H9 (cell line): ENCODE measurements around the gene FBLN2. TPM values are rescaled to one million over a fixed set of nuclear protein-coding genes. Genes with fewer than 3 reads are reported as not detected.

ENCODE experiments used
- DNase-seq: peaks from one replicate; pipeline ENCODE4 v3.0.0-alpha.2; 2017
- H2AFZ ChIP-seq: one replicate; pipeline ENCODE4 v1.6.1; 2013; ENCODE audit warnings: mild to moderate bottlenecking, low read length, control low read depth, moderate library complexity
- H2AK5ac ChIP-seq: 2 replicates; pipeline ENCODE4 v1.6.1; 2013; ENCODE audit warnings: low read length, control low read depth, mixed read lengths; ENCODE audit not compliant: insufficient read length
- H2BK120ac ChIP-seq: one replicate; pipeline ENCODE4 v1.6.1; 2013; ENCODE audit warnings: low read depth, mild to moderate bottlenecking, low read length, control low read depth, inconsistent platforms; ENCODE audit not compliant: poor library complexity, severe bottlenecking
- H2BK12ac ChIP-seq: 2 replicates; pipeline ENCODE4 v1.6.1; 2013; ENCODE audit warnings: low read length, control low read depth, mixed read lengths, low read depth; ENCODE audit not compliant: insufficient read length
- H2BK15ac ChIP-seq: 2 replicates; pipeline ENCODE4 v1.6.1; 2013; ENCODE audit warnings: low read depth, low read length, control low read depth
- H2BK20ac ChIP-seq: one replicate; pipeline ENCODE4 v1.6.1; 2013; ENCODE audit warnings: low read depth, mild to moderate bottlenecking, low read length, control low read depth, inconsistent platforms; ENCODE audit not compliant: poor library complexity, severe bottlenecking
- H2BK5ac ChIP-seq: 2 replicates; pipeline ENCODE4 v1.6.1; 2013; ENCODE audit warnings: low read length, control low read depth, mixed read lengths; ENCODE audit not compliant: insufficient read length
- H3K14ac ChIP-seq: 2 replicates; pipeline ENCODE4 v1.6.1; 2013; ENCODE audit warnings: low read length, control low read depth; ENCODE audit not compliant: insufficient read depth
- H3K18ac ChIP-seq: 2 replicates; pipeline ENCODE4 v1.6.1; 2013; ENCODE audit warnings: low read depth, mild to moderate bottlenecking, mixed read lengths, low read length, control low read depth; ENCODE audit not compliant: insufficient read length
- H3K23ac ChIP-seq: 2 replicates; pipeline ENCODE4 v1.6.1; 2013; ENCODE audit warnings: low read length, control low read depth, mixed read lengths, low read depth; ENCODE audit not compliant: insufficient read length
- H3K23me2 ChIP-seq: 2 replicates; pipeline ENCODE4 v1.6.1; 2013; ENCODE audit warnings: low read depth, mild to moderate bottlenecking, mixed read lengths, low read length, control low read depth; ENCODE audit not compliant: insufficient read length, poor library complexity, severe bottlenecking
- H3K27ac ChIP-seq: 2 replicates; pipeline ENCODE4 v1.5.1; 2013; ENCODE audit warnings: low read length, control low read depth, mixed read lengths, low read depth; ENCODE audit not compliant: insufficient read length
- H3K27me3 ChIP-seq: 2 replicates; pipeline ENCODE4 v1.6.1; 2013; ENCODE audit warnings: low read length, control low read depth, inconsistent platforms; ENCODE audit not compliant: insufficient read depth
- H3K4ac ChIP-seq: 2 replicates; pipeline ENCODE4 v1.6.1; 2013; ENCODE audit warnings: low read depth, mild to moderate bottlenecking, control low read depth, inconsistent platforms, low read length, moderate library complexity
- H3K4me1 ChIP-seq: 2 replicates; pipeline ENCODE4 v1.6.1; 2013; ENCODE audit warnings: low read length, control low read depth, inconsistent platforms; ENCODE audit not compliant: insufficient read depth
- H3K4me2 ChIP-seq: 2 replicates; pipeline ENCODE4 v1.6.1; 2013; ENCODE audit warnings: low read length, control low read depth, mixed read lengths; ENCODE audit not compliant: insufficient read length, insufficient read depth
- H3K56ac ChIP-seq: 2 replicates; pipeline ENCODE4 v1.6.1; 2013; ENCODE audit warnings: low read depth, mild to moderate bottlenecking, mixed read lengths, low read length, control low read depth; ENCODE audit not compliant: insufficient read length
- H3K79me1 ChIP-seq: 2 replicates; pipeline ENCODE4 v1.6.1; 2013; ENCODE audit warnings: low read depth, mild to moderate bottlenecking, moderate library complexity, low read length, control low read depth, inconsistent platforms; ENCODE audit not compliant: insufficient read depth, poor library complexity, severe bottlenecking
- H3K79me2 ChIP-seq: 2 replicates; pipeline ENCODE4 v1.6.1; 2013; ENCODE audit warnings: low read length, control low read depth, inconsistent platforms; ENCODE audit not compliant: insufficient read depth
- H3K9ac ChIP-seq: 2 replicates; pipeline ENCODE4 v1.6.1; 2013; ENCODE audit warnings: low read length, control low read depth, mixed read lengths; ENCODE audit not compliant: insufficient read length; ENCODE audit errors: extremely low read depth
- H3K9me3 ChIP-seq: one replicate; pipeline ENCODE4 v1.6.1; 2013; ENCODE audit warnings: low read depth, low read length, inconsistent platforms; ENCODE audit not compliant: control insufficient read depth
- H3T11ph ChIP-seq: one replicate; pipeline ENCODE4 v1.6.1; 2013; ENCODE audit warnings: mild to moderate bottlenecking, low read length, control low read depth, inconsistent platforms
- H4K20me1 ChIP-seq: one replicate; pipeline ENCODE4 v1.6.1; 2013; ENCODE audit not compliant: control insufficient read depth, insufficient read length, insufficient read depth
- H4K5ac ChIP-seq: 2 replicates; pipeline ENCODE4 v1.6.1; 2013; ENCODE audit warnings: low read depth, mild to moderate bottlenecking, mixed read lengths, low read length, control low read depth; ENCODE audit not compliant: insufficient read length
- H4K8ac ChIP-seq: replicated peaks from 2 replicates; pipeline ENCODE4 v1.6.1; 2013; ENCODE audit warnings: low read length, control low read depth, mixed read lengths, low read depth; ENCODE audit not compliant: insufficient read length
- H4K91ac ChIP-seq: 2 replicates; pipeline ENCODE4 v1.6.1; 2013; ENCODE audit warnings: low read depth, mild to moderate bottlenecking, moderate library complexity, mixed read lengths, low read length, control low read depth; ENCODE audit not compliant: insufficient read length
- H3K27ac Mint-ChIP-seq, 3 experiments: 2 replicates in 2 of 3; 3 replicates in 1 of 3; pipeline ENCODE4 v1.8.0; 2020 to 2021; ENCODE audit warnings: mixed read lengths in 3 of 3, mild to moderate bottlenecking in 1 of 3, moderate library complexity in 1 of 3
- H3K27me3 Mint-ChIP-seq: 2 replicates; pipeline ENCODE4 v1.8.0; 2021; ENCODE audit warnings: low read depth, mild to moderate bottlenecking, moderate library complexity, mixed read lengths
- H3K36me3 Mint-ChIP-seq, 3 experiments: 2 replicates in 2 of 3; 3 replicates in 1 of 3; pipeline ENCODE4 v1.8.0; 2020 to 2021; ENCODE audit warnings: low read depth in 3 of 3, mixed read lengths in 3 of 3; ENCODE audit not compliant: insufficient read depth in 1 of 3
- H3K4me1 Mint-ChIP-seq, 2 experiments: 2 replicates each; pipeline ENCODE4 v1.8.0; 2020; ENCODE audit warnings: mixed read lengths in 2 of 2
- H3K4me3 Mint-ChIP-seq, 2 experiments: 2 replicates in 1 of 2; 3 replicates in 1 of 2; pipeline ENCODE4 v1.8.0; 2020 to 2021; ENCODE audit warnings: mild to moderate bottlenecking in 2 of 2, mixed read lengths in 2 of 2, moderate library complexity in 1 of 2
- H3K9me3 Mint-ChIP-seq, 2 experiments: 2 replicates in 1 of 2; 3 replicates in 1 of 2; pipeline ENCODE4 v1.8.0; 2020; ENCODE audit warnings: mild to moderate bottlenecking in 2 of 2, mixed read lengths in 2 of 2, moderate library complexity in 1 of 2
- WGBS: extraction: QIAGEN DNeasy Blood & Tissue Kit; methylation state at CpG from one replicate; pipeline ENCODE4 v1.1.7; 2013; ENCODE audit warnings: missing lambda C conversion rate, low lambda C conversion rate, mixed read lengths; ENCODE audit not compliant: insufficient read length; ENCODE audit errors: extremely low coverage; 5-methylcytosine and 5-hydroxymethylcytosine counted together
- total RNA-seq: library from RNA; stranded (reverse); gene quantifications from 2 replicates; pipeline ENCODE4 v1.2.1, GENCODE V29; 2021
- TF ChIP-seq, protein P1 (sequence below): fragments of 200-600 bp; sonication (generic); conservative IDR thresholded peaks from 3 replicates; pipeline ENCODE4 v1.8.0; 2021; ENCODE audit warnings: antibody characterized with exemption, mild to moderate bottlenecking

FBLN2 gene
- total RNA-seq, 1 experiment from 2014 or later: 11.8 TPM

DNA sequence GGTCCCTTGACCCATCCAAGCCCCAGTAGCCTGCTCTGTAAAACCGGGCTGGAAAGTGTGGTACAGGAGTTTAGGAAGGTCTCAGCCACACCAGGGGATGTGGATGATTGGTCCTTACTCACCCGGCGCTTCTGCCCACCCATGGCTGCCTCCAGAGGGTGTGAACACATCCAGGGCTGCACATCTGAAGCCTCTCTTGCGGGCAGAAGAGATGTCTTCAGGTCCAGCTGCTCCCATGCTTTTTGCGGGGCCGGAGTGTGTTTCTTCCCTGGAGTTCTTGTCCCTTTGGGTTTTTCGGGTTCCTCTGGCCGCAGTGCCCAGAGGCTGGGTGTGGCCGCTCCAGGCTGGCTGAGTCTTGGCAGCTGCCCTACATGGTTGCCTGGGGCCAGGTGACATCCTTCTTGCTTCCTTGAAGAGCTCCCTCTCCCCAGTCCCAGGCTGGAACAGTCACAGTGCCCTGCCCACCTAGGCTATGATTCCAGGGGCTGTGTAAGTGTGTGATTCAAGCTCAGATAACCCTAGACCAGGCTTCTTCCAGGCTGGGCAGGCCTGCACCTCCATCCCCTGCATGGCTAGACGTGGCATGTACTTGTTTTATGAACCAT, 34.9 kb upstream of the FBLN2 start:
- Mint-ChIP-seq H3K27me3 (peaks cover 3% of the 10 kb centered on the region), H3K27ac (peak overlapping the region in 1 of 3 experiments; percentile 65; a peak in 1 of 7 replicates), H3K36me3 (peaks cover 0 to 1% (median 0%) of the 10 kb centered on the region in 3 experiments; a peak in 1 of 7 replicates), H3K4me3 (no peak overlapping the region), H3K4me1 (peaks cover 0 to 1% of the 10 kb centered on the region in 2 experiments; a peak in 1 of 4 replicates), H3K9me3 (no peaks in the 10 kb centered on the region; a peak in 1 of 5 replicates)
- Histone ChIP-seq H3K79me2 (no peaks in the 10 kb centered on the region), H4K8ac (no peak overlapping the region), H3K56ac (no peak overlapping the region), H3K14ac (no peak overlapping the region; the same call in 1 of the 2 replicates), H3K18ac (no peak overlapping the region), H2BK120ac (no peak overlapping the region), H4K91ac (no peak overlapping the region), H3K4me2 (no peak overlapping the region), H2BK5ac (no peak overlapping the region), H3K23me2 (no peaks in the 10 kb centered on the region), H2BK15ac (no peak overlapping the region), H3K9ac (no peak overlapping the region), H3K4ac (no peak overlapping the region), H2AFZ (no peak overlapping the region), H2BK12ac (no peak overlapping the region), H3K4me1 (no peaks in the 10 kb centered on the region), H4K5ac (no peak overlapping the region), H3K27ac (no peak overlapping the region), H3K27me3 (no peaks in the 10 kb centered on the region), H2BK20ac (no peak overlapping the region), H4K20me1 (no peaks in the 10 kb centered on the region), H3K23ac (no peak overlapping the region), H2AK5ac (no peak overlapping the region), H3K9me3 (no peaks in the 10 kb centered on the region), H3K79me1 (no peaks in the 10 kb centered on the region), H3T11ph (no peak overlapping the region)
- no CpG with 5 or more reads among the region's 10 CpGs for WGBS
- TF ChIP-seq, protein P1, sequence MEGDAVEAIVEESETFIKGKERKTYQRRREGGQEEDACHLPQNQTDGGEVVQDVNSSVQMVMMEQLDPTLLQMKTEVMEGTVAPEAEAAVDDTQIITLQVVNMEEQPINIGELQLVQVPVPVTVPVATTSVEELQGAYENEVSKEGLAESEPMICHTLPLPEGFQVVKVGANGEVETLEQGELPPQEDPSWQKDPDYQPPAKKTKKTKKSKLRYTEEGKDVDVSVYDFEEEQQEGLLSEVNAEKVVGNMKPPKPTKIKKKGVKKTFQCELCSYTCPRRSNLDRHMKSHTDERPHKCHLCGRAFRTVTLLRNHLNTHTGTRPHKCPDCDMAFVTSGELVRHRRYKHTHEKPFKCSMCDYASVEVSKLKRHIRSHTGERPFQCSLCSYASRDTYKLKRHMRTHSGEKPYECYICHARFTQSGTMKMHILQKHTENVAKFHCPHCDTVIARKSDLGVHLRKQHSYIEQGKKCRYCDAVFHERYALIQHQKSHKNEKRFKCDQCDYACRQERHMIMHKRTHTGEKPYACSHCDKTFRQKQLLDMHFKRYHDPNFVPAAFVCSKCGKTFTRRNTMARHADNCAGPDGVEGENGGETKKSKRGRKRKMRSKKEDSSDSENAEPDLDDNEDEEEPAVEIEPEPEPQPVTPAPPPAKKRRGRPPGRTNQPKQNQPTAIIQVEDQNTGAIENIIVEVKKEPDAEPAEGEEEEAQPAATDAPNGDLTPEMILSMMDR: no peak
- DNase-seq: no peak
